HG02798 (cell line): Measurements from ENCODE around the gene NPR3.
"Not testable (repeated sequence)": the region's sequence is repeated elsewhere in the genome, so short reads cannot be mapped to it uniquely, and the experiment has no call there.

Experiments used
- ATAC-seq: cut with Tn5 transposase; IDR thresholded peaks from one replicate; pipeline ENCODE4 v1.9.1; 2021; ENCODE audit warnings: mild to moderate bottlenecking; ENCODE audit not compliant: unreplicated experiment, poor library complexity

NPR3 gene

DNA sequence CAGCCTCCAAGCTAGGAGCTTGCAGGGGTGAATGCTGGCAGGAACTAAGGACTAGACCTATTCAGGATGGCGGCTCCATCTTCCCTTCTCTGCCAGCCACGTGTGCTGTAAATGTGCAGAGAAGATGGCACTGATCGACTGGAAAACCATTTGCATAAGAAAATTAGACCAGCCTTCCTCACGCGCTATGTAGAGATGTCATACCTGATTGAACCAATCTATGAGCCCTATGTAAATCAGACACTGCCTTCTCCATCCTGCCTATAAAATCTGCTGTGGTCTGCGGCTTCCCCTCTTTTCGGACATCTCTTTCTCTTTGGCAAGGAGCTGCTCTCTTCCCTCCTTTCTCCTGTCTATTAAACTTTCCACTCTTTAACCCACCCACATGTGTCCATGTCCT lies 91.6 kb downstream of the NPR3 start:
- no peak for ATAC-seq

DNA sequence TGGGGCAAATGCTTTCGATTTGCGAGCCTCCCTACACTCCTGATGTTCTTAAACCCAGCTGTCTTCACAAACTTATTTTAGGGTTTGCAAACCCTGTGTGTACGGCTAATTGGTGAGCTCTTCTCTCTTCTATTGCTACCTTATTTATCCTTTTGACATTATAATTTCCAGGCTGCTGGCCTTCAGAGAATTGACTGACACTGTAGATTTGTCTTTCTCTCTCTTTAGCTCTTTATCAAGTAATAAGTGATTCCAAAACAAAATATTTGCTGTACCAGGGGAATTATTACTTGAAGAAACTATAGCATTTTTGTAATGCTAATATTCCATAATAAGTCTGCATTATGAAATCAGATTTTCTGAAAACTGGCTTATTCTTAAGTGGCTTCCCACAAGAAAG lies 92.5 kb downstream of the NPR3 start:
- no peak for ATAC-seq

DNA sequence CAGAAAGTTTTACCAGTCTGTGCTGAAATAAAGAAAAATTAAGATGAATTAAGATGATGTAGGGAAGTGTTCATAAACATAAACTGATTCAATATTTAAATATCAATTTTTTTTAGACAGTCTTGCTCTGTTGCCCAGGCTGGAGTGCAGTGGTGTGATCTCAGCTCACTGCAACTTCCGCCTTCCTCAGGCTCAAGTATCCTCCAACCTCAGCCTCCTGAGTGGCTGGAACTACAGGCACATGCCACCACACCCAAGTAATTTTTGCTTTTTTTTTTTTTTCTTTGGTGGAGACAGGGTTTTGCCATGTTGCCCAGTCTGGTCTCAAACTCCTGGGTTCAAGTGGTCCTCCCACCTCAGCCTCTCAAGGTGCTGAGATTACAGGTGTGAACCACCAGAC lies 94.3 kb downstream of the NPR3 start:
- not testable (repeated sequence) for ATAC-seq

DNA sequence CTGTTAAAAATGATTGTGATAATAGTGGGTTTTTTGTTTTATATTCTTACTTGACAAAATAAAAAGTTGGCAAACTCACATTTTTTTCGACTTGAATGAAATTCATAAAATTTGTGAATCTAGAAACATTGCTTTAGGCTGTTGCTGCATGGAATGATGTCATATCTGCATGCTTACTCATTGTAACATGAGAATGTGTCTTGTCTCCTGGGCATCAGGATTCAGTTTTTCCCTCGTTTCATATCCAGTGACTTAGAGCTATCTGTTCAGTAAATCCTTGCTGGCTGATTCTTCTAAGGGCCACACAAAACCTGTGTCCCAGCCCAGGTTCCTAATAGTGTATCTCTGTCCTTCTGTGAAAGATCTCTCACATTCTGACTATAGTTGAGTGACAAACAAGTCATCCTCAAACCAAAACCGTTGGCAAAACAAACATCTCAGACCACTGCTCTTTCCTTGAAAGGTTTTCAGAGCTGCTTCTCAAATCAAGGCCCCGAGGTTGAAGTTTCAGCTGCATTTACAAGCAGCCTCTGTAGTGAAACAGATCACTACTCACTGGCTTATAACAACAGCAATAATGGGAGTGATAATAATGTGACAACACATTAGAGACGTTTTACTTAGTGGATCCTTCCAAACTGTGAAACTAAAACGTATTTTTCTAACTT lies 95.0 kb downstream of the NPR3 start:
- no peak for ATAC-seq

DNA sequence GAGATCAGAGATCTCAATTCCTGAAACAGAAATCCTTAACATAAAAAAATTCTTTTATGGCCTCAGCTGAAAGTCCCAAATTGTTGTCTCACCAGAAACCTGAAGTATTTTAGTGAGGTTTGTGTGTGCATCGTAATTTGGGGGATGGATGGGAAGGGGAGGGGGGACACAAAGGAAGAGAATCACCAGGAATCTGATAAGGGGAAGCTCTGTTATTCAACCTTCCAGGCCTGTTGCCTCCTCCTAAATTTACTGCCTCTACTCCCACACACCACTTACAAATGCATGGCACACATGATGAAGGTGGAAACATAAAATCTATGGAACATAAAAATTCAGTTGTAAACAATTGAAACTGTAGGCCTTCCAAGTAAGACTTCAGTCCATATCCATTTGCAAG lies 97.7 kb downstream of the NPR3 start:
- no peak for ATAC-seq

DNA sequence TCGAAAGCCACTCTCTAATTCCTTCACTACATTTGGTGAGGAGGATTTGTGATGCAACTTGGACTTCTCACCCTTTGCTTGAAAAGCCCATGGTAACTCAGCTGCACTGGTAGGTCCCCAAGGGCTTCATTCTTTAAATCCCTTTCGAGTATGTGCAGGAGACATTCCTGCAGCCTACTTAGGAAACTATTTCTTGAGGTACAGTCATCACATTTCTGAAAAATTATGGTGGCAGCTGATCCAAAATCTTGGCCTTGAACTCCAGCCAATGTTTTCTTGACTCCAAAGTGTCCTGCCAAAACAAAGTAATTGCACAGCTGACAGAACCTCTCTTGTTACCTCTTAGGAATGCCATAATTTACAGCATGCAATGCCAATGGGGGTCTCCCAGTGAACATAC lies 99.7 kb downstream of the NPR3 start:
- ATAC-seq = no peak

DNA sequence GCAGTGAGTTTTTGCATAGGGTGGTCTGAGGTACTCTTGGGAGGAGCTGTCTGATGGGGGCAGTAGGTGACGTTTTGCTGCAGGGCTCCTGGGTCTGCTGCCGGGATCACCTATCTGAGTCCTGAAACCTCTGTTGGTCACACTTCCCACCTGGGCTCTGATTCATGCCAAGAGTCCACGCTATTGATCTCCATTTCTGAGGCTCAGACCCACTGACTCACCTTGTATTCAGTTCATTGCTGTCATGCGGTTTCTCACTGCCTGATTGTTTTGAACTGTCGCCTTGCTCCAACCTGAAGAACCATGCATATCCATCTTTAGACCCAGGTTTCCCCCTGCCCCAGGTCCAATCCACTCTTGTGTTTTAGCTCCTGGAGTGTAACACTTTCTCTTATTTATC lies 101.3 kb downstream of the NPR3 start:
- ATAC-seq = no peak

DNA sequence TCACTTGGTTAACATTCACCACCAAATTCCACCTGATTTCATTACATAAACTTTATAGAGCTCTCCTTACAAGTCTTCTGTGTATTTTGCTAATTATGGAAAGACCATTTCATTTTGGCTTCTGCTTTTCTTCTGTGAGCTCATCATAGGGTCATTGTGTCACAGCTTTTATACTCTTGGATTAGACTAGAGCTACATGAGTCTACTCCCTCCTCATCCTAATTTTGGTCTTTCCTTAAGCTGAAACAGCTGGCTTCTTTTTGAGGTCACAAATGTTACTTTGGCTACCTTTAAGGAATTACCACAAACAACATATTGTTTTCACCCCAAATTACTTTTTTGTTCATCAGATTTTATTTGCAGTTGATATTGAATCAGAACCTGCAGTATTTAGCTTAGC lies 103.0 kb downstream of the NPR3 start:
- no peak for ATAC-seq

DNA sequence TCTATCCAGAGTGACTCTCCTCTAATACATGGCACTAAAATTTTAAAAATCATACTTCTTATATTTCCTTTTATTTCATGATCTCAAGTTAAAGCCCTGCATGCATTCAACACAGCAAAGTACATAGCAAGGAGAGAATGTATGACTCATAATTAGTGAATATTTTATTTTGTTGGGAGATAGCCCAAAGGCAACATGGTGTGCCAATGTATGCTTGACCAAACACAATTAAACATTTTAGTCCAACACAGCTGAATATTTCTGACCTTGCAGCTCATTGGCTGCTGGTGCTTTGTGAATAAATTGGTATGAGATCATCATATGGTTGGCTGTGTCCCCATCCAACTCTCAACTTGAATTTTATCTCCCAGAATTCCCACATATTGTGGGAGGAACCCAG lies 103.5 kb downstream of the NPR3 start:
- no peak for ATAC-seq

DNA sequence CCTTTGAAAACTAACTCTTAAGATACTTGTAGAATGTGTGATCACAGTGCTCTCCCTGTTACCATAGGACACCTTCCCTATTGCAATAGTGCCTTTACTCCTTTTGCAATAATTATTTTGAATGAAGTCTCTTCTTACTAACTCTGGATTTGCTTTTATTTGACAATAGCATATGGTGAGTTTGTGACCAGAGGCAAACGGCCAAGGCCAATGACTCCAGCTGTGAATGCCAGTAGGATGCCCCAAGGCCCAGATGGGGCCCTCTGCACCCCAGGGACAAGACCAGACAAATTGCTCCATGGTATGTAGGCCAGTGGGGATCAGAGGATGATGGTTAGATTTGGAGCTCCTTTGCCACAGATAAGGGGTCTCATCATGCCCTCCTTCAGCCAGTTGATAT lies 116.9 kb downstream of the NPR3 start:
- no peak for ATAC-seq

DNA sequence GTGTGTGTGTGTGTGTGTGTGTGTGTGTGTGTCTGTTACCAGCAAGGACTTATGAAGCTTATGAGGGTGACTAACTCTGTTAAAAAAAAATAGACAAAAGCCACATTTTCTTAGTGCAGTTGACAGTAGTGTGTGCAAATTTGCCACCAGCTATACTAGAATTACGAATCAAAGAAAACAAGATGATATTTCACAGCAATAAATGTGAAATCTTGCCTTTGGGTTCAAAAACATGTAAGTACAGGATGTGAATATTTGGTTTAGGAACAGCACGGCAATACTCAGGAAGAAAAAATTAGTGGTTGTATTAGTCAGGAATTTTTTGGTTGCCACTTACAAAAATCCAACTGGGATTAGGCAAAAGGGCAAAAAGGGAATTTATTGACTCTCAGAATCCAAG lies 117.4 kb downstream of the NPR3 start:
- no peak for ATAC-seq

DNA sequence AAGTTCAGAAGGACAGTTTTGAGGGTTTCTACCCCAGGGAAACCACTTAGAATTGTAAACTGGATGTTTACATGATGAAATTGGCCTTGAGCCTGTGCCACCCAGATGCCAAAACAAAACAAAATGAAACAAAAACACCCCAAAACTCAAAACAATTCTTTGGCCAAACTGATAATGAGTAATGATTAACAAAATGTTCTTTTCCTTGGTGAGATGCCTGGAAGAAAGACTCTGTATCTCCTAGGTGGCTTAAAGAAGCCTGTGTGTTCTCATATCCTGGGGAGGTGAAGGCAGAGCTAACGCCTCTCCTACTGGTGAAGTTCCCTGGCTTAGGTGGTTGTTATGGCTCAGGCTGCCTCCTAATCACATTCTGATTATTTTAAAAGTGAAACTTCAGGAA lies 120.5 kb downstream of the NPR3 start:
- no peak for ATAC-seq

DNA sequence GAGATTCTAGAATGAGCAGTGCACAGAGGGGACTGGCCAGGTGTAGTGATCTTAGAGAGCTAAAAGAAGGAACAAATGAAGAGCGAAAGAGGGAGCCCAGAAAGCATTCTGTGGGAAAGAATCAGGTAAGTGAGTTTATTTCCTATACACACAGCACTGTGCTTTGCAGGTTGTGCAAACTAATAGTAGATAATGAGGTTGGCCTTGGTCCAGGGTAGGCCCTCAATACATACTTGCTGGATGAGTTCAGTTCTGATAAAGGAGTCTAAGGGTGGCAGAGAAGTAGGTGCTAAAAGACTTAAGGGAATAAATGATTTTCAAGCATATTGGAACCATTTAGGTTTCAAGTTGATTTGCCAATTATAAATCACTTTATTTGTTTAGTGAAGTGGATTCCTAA lies 122.0 kb downstream of the NPR3 start:
- no peak for ATAC-seq

DNA sequence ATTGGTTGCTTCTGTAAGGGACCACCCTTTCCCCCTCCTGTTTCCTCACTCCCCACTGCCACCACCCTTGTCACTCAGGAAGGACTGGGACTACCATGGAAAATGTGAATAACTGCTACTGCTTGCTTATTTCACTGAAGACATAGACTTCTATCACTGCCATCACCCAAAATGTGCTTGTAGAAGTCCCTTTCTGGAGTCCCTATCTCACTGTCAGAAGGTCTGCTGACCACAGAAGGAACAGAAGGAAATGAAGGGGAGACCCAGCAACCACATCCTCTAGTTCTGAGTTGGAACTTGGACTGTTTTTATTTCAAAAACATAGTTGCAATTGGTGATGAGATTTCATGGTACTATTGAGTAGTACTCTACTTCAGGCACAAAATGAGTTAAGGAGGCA lies 122.5 kb downstream of the NPR3 start:
- no peak for ATAC-seq

DNA sequence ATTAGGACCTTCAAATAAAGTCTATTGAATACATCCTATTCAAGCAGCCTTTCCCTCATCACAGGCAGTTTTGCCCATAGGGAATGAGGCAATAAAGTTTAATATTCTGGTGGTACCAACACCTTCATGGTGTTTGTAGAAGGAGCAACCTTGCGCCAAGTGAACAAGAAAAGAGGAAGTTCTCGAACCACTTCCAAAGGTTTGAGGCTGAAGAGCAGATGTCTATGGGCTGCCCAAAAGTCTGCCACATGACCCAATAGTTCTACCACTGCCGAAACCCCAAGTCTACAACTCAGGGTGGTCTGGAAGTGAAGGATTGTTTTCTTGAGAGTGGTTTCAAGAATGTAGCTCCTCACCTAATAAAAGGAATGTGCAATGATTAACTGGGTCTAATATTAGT lies 123.1 kb downstream of the NPR3 start:
- no peak for ATAC-seq

DNA sequence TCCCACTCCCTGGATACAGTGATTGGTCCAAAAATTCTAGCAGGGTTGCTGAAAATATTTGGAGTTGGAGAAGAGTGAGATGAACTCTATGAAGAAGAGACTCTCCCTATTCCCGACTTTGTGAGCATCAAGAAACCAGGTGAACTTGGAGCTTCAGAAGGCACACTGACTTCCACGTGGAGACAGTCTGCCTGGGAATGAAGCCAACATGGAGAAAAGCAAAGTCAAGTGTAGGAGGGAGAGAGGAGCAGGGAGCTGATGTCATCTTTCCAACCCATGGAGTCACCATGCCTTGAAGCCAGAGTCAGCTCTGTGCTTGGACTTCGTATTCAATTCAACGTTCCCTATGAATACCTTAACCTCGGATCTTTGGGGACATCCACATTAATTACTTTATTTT lies 125.1 kb downstream of the NPR3 start:
- no peak for ATAC-seq

DNA sequence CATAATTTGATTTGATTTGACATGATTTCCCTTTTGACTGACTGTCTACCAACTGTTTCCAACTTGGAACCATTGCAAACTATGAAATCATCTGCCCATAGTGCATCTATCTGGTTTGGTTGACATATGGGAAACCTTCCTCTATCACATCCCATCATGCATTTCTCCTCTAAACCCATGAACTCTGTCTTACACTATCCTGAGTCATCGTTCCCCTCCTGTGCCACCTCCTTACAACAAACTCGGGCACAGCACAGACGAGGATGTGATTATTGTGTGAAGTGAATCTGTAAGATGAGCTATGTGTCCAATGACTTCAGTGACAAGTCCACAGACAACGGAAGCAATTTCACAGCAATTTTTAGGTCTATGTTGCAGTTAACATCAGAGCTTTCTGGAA lies 126.1 kb downstream of the NPR3 start:
- no peak for ATAC-seq

DNA sequence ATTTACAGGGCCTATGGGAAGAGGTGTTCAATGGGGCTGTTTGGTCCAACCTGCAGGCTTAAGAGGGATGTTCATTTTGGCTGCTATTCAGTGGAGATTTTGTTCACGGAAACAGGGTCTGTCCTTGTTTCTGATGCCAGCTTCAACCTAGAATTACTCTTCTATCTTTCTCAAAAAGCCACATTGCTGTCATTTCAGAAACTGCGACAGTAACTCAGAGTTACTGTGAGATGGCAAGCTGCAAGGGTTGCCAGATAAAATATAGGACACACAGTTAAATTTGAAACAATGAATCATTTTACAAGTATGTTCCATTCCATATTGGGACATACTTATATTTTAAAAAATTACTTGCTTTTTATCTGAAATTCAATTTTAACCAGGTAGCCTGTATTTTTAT lies 128.0 kb downstream of the NPR3 start:
- no peak for ATAC-seq

DNA sequence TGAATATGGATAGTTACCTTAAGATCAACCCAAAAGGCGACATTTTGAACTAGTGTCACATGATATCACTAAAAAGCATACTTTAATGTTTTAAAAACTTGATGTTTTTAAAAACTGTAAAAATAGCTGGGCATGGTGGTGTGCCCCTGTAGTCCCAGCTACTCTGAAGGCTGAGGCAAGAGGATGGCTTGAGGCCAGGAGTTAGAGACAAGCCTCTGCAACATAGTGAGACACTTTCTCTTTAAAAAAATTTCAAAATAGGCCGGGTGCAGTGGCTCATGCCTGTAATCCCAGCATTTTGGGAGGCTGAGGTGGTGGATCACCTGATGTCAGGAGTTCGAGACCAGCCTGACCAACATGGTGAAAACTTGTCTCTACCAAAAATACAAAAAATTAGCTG lies 129.5 kb downstream of the NPR3 start:
- ATAC-seq = no peak
